Body of pancreas (tissue), 4 donors: Measurements from ENCODE around the gene PLCB2. TPM values are rescaled to one million over a fixed set of nuclear protein-coding genes. Genes with fewer than 3 reads are reported as not detected.

Experiments used
- ATAC-seq: fragments of 150-250 bp; one replicate; pipeline ENCODE4 v1.9.1; 2016
- DNase-seq, 4 donors: peaks; one replicate each; pipeline ENCODE4 v3.0.0-alpha.2; 2019
- H3K27ac ChIP-seq, 4 donors: fragments of 200-600 bp; sonication (generic); 1 replicate in 3 of 4; 2 replicates in 1 of 4; pipeline versions ENCODE4 v1.5.1 to v1.6.1; 2016 to 2019; ENCODE audit warnings: mild to moderate bottlenecking in 1 of 4, mixed read lengths in 1 of 4, moderate library complexity in 1 of 4
- H3K27me3 ChIP-seq, 2 donors: fragments of 200-600 bp; sonication (generic); one replicate each; pipeline ENCODE4 v1.6.0; 2016; ENCODE audit warnings: mild to moderate bottlenecking in 1 of 2
- H3K36me3 ChIP-seq, 2 donors: fragments of 200-600 bp; sonication (generic); replicated peaks in 1 of 2; 2 replicates each; pipeline ENCODE4 v1.5.1; 2016; ENCODE audit warnings: low read depth in 2 of 2; ENCODE audit not compliant: insufficient read depth in 1 of 2
- H3K4me1 ChIP-seq: fragments of 200-600 bp; sonication (generic); one replicate; pipeline ENCODE4 v1.6.0; 2016
- H3K4me3 ChIP-seq, 2 donors: fragments of 200-600 bp; sonication (generic); 1 replicate in 1 of 2; 2 replicates in 1 of 2; pipeline ENCODE4 v1.5.1; 2016 to 2019
- H3K9me3 ChIP-seq, 3 donors: fragments of 200-600 bp; sonication (generic); 1 replicate in 2 of 3; 2 replicates in 1 of 3; pipeline ENCODE4 v1.5.1; 2016
- CTCF ChIP-seq, 7 experiments: fragments of 450-650 bp in 4 of 7; fragments of 200-600 bp in 3 of 7; sonication (generic) in 3 of 7; IDR thresholded peaks; one replicate each; pipeline ENCODE4 v1.5.1; 2016 to 2019; ENCODE audit warnings: antibody characterized with exemption in 7 of 7
- POLR2A ChIP-seq, 3 donors: fragments of 450-650 bp; IDR thresholded peaks; one replicate each; pipeline ENCODE4 v1.6.1; 2016; ENCODE audit warnings: antibody characterized with exemption in 3 of 3, mild to moderate bottlenecking in 2 of 3
- WGBS, 2 donors: methylation state at CpG; one replicate each; pipeline ENCODE4 v1.1.5; 2017; 5-methylcytosine and 5-hydroxymethylcytosine counted together
- intact Hi-C: fragments of 100-400 bp; cut with DNase I; formaldehyde crosslinking; loops from one replicate; pipeline ENCODE4 v1.15.1; 2023
- total RNA-seq, 2 donors: library from RNA; depleted of rRNA; stranded (reverse); fragments of >200 nt; gene quantifications; one replicate each; pipeline ENCODE4 v1.1.0, GENCODE V29; 2016

PLCB2 gene
- total RNA-seq, 2 donors from 2014 or later, result 3.1 to 4.6 TPM

DNA sequence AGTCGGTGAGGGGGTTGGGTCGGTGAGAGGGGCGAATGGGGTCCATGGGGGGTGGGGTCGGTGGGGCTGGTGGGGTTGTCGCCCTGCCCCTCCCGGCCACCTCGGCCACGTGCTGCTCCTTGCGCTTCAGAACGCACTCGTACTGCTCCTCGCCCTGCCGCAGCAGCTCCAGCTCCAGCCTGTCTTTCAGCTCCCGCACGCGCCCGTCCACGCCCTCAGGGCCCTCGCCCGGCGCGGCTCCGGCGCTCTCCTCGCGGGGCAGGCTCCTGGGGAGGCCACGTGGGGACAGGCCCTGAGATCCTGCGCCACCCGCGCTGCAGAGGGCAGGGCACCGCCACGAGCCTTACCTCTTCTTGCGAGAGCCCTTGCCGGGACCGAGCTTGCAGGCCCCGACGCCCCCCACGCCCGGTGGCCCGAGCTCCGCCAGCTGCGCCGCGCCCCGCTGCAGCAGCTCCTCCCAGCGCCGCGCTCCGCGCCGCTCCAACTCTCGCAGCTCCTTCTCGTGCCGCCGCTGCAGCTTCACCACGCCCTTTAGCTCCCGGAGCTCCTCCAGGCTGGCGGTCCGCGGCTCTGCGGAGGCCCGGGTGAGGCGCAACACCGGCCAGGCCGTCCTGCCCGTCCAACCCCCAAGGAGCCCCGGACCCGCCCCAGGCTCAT, 16.7 kb downstream of the PLCB2 start:
- peaks cover 37% of the 10 kb centered on the region for H3K4me1 ChIP-seq
- H3K27me3 ChIP-seq, result peaks cover 0 to 8% of the 10 kb centered on the region in 2 donors
- no peak overlapping the region for H3K4me3 ChIP-seq
- peak; percentile 39 to 67 (median 56) for DNase-seq
- H3K36me3 ChIP-seq, result no peaks in the 10 kb centered on the region
- no peaks in the 10 kb centered on the region for H3K9me3 ChIP-seq
- TF ChIP-seq CTCF (IDR thresholded peaks at IDR 0.05) (no peak), POLR2A (IDR thresholded peaks at IDR 0.05) (no peak)
- no peak overlapping the region for H3K27ac ChIP-seq
- 19 to 21% methylated on average over 18 to 67 of the region's 68 CpGs for WGBS, 2 donors
- intact Hi-C loops, result no loop called here
- ATAC-seq, result peak; percentile 64

DNA sequence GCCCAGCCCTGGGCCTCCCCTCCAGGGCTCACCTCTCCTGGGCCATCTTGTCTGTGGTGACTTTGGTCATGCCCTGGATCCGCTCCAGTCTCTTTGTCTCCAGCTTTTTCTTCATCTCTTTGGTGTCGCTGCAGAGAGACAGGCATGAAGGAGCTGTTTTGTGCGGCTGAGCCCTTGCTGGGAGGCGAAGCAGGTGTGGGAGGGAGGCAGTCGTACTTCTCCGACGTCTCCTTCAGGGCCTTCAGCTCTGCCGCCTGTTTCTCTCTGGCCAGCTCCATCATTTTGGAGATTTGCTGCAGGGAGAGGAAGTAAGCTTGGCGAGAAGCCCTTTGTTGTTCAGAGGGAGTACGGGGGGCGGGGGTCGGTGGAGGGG, 17.2 kb downstream of the PLCB2 start:
- intact Hi-C loops, result no loop called here
- H3K27me3 ChIP-seq, result peaks cover 0 to 8% of the 10 kb centered on the region in 2 donors
- no peak overlapping the region for H3K4me3 ChIP-seq
- DNase-seq (no peak), ATAC-seq (no peak)
- no peak overlapping the region for H3K27ac ChIP-seq
- 62 to 77% methylated on average over 9 to 12 of the region's 12 CpGs for WGBS, 2 donors
- TF ChIP-seq CTCF (IDR thresholded peaks at IDR 0.05), result no peak
- no peak for TF ChIP-seq POLR2A (IDR thresholded peaks at IDR 0.05)
- no peaks in the 10 kb centered on the region for H3K36me3 ChIP-seq
- peaks cover 32% of the 10 kb centered on the region for H3K4me1 ChIP-seq
- H3K9me3 ChIP-seq, result no peaks in the 10 kb centered on the region

- Histone ChIP-seq H3K4me1 (peaks cover 31% of the 10 kb centered on the region), H3K36me3 (no peaks in the 10 kb centered on the region), H3K27me3 (peaks cover 0 to 8% of the 10 kb centered on the region in 2 donors), H3K9me3 (no peaks in the 10 kb centered on the region), H3K4me3 (no peak overlapping the region), H3K27ac (no peak overlapping the region)
- intact Hi-C loops, result no loop called here
- 31 to 37% methylated on average over 5 to 6 of the region's 6 CpGs for WGBS, 2 donors
- no peak for TF ChIP-seq POLR2A (IDR thresholded peaks at IDR 0.05)
- TF ChIP-seq CTCF (IDR thresholded peaks at IDR 0.05), result peak in 4 of 7 experiments; percentile 26 to 49 (median 41)
- peak; percentile 78 to 93 (median 88) for DNase-seq
- peak; percentile 80 for ATAC-seq
These were observed 18.5 kb downstream of the PLCB2 start for GRCh38 chr15:40289140-40289775.

GRCh38 chr15:40287968-40288367, 19.8 kb downstream of the PLCB2 start:
- Histone ChIP-seq H3K36me3 (no peaks in the 10 kb centered on the region), H3K4me1 (peaks cover 35% of the 10 kb centered on the region), H3K9me3 (no peaks in the 10 kb centered on the region), H3K27ac (no peak overlapping the region), H3K27me3 (peaks cover 0 to 16% of the 10 kb centered on the region in 2 donors), H3K4me3 (no peak overlapping the region)
- intact Hi-C loops, result no loop called here
- no peak for TF ChIP-seq CTCF (IDR thresholded peaks at IDR 0.05)
- no peak for TF ChIP-seq POLR2A (IDR thresholded peaks at IDR 0.05)
- 84 to 93% methylated on average over 4 of the region's 4 CpGs for WGBS, 2 donors
- no peak for DNase-seq
- ATAC-seq, result no peak
